Fibroblast of upper back skin (primary cell): ENCODE measurements around the gene UROS.

ENCODE experiments used
- DNase-seq: peaks from one replicate; pipeline ENCODE4 v3.0.0-alpha.2; 2013

The UROS gene

GRCh38 chr10:125822878-125823662 lies at the start of gene UROS, which contains the start of gene BCCIP:
TSS of gene UROS (minus strand) at chr10:125823258. CDS start at chr10:125816499, 6,759 bp downstream.
TSS of gene BCCIP (plus strand) at chr10:125823546. CDS start at chr10:125823558, 12 bp downstream.
- DNase-seq, result peak; percentile 87

- no peak for DNase-seq
Measured at GRCh38 chr10:125871338-125871737, 48.3 kb upstream of the UROS start.

GRCh38 chr10:125868372-125868975 lies 45.4 kb upstream of the UROS start:
- peak; percentile 54 for DNase-seq

- DNase-seq, result no peak
Measured at GRCh38 chr10:125866421-125867029, 43.5 kb upstream of the UROS start.

GRCh38 chr10:125865120-125865519 lies 42.1 kb upstream of the UROS start:
- no peak for DNase-seq

GRCh38 chr10:125859128-125859817 lies 36.2 kb upstream of the UROS start:
- no peak for DNase-seq

- no peak for DNase-seq
Measured at GRCh38 chr10:125857185-125857760, 34.2 kb upstream of the UROS start.

GRCh38 chr10:125852487-125852886 lies 29.4 kb upstream of the UROS start:
- no peak for DNase-seq

GRCh38 chr10:125850766-125851731 lies 28.0 kb upstream of the UROS start:
- DNase-seq, result no peak

GRCh38 chr10:125849448-125849847 lies 26.4 kb upstream of the UROS start:
- no peak for DNase-seq

GRCh38 chr10:125848857-125849256 lies 25.8 kb upstream of the UROS start:
- no peak for DNase-seq

- DNase-seq, result no peak
Measured at GRCh38 chr10:125848371-125848770, 25.3 kb upstream of the UROS start.

GRCh38 chr10:125846894-125847293 lies 23.8 kb upstream of the UROS start:
- no peak for DNase-seq

GRCh38 chr10:125845617-125846016 lies 22.6 kb upstream of the UROS start:
- DNase-seq, result no peak

GRCh38 chr10:125844751-125845221 lies 21.7 kb upstream of the UROS start:
- no peak for DNase-seq

GRCh38 chr10:125843603-125844329 lies 20.7 kb upstream of the UROS start:
- DNase-seq, result no peak

- DNase-seq, result no peak
Measured at GRCh38 chr10:125840955-125841354, 17.9 kb upstream of the UROS start.

GRCh38 chr10:125840406-125840805 lies 17.3 kb upstream of the UROS start:
- no peak for DNase-seq

GRCh38 chr10:125838802-125839575 lies 15.9 kb upstream of the UROS start:
- DNase-seq, result no peak

GRCh38 chr10:125836746-125837145 lies 13.7 kb upstream of the UROS start:
- no peak for DNase-seq
